ENCODE measurements around the gene FRK. TPM values are rescaled to one million over a fixed set of nuclear protein-coding genes. Genes with fewer than 3 reads are reported as not detected.
A peak's percentile ranks its signal among the peaks of the same experiment; 100 is the strongest.
"Not testable (repeated sequence)": the region's sequence is repeated elsewhere in the genome, so short reads cannot be mapped to it uniquely, and the experiment has no call there.

The FRK gene
- total RNA-seq, 1 donor from 2014 or later, result 7.4 TPM

DNA sequence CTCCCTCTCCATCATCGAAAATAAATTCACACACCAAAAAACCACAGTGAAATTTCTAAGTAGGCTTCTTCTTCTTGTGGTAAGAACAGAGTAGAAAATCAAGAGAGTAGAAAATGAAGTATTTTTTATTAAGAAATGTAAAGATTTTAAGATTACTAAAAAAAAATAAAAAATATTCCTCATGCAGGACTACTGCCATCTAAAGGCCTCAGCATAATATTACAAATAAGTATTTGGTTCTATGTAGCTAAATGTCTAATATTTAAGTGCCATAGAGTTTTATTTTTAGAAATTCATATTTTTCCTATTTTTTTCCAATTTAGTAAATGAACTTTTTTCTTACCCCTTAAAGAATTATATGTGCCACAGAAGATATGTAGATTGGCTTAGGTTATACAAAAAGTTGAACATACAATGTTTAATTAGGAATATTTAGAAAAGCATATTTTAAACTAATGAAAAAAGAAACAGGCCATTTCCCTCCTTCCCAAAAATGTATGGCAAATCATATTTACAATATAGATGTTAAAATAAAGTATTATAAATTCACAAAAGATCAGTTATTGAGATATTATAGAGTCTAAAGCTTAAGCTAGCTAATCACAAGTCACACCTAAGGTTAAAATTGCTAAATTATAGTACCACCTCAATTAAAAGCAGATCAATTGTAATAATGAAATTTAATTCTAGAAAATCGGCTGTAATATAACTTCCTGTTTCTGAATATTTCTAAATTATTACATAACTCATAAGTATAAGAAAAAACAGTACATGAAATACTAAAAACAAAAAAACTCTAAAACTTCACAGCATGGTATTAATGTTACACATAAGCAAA is 36.5 kb upstream of the FRK start:
- intact Hi-C loops (cut with DNase I), result loop anchor here (5.0 kb wide), 1 partner anchor 85 kb away; no protein-coding TSS in a partner anchor
- no peak for ATAC-seq

GRCh38 chr6:116096048-116096759 is 35.5 kb upstream of the FRK start:
- not testable (repeated sequence) for DNase-seq; H3K4me1 ChIP-seq; H3K4me3 ChIP-seq; ATAC-seq; H3K36me3 ChIP-seq; H3K27ac ChIP-seq; H3K27me3 ChIP-seq (ENCODE audit: low read depth)
- peaks cover 13% of the 10 kb centered on the region for H3K9me3 ChIP-seq
- intact Hi-C loops (cut with DNase I), result loop anchor here (5.0 kb wide), 1 partner anchor 84 kb away; no protein-coding TSS in a partner anchor

More for the DNA sequence above, 36.5 kb upstream of the FRK start:
- TF ChIP-seq CTCF (IDR thresholded peaks at IDR 0.05), result peak; percentile 60
- Histone ChIP-seq H3K27ac (no peak overlapping the region), H3K27me3 (ENCODE audit: low read depth) (no peaks in the 10 kb centered on the region), H3K4me3 (no peak overlapping the region), H3K36me3 (no peaks in the 10 kb centered on the region), H3K9me3 (peaks cover 13% of the 10 kb centered on the region), H3K4me1 (peaks cover 17% of the 10 kb centered on the region)
- DNase-seq, result no peak

DNA sequence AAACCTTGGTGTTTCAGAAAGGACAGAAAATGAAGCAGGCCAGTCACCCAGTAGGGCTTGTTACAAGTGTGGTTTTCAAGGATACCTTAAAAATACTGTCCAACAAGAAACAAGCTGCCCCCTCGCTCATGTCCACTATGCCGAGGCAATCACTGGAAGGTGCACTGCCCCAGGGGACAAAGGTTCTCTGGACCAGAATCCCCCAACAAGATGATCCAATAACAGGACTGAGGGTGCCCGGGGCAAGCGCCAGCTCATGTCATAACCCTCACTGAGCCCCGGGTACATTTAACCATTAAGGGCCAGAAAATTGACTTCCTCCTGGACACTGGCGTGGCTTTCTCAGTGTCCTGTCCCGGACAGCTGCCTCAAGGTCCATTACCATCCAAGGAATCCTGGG is 33.4 kb upstream of the FRK start:
- H3K9me3 ChIP-seq, result peaks cover 13% of the 10 kb centered on the region
- no peak for TF ChIP-seq CTCF (IDR thresholded peaks at IDR 0.05)
- intact Hi-C loops (cut with DNase I), result no loop called here
- H3K36me3 ChIP-seq, result no peaks in the 10 kb centered on the region
- H3K27me3 ChIP-seq (ENCODE audit: low read depth), result no peaks in the 10 kb centered on the region
- no peak overlapping the region for H3K4me3 ChIP-seq
- H3K4me1 ChIP-seq, result no peaks in the 10 kb centered on the region
- DNase-seq, result no peak
- H3K27ac ChIP-seq, result no peak overlapping the region
- ATAC-seq, result no peak

DNA sequence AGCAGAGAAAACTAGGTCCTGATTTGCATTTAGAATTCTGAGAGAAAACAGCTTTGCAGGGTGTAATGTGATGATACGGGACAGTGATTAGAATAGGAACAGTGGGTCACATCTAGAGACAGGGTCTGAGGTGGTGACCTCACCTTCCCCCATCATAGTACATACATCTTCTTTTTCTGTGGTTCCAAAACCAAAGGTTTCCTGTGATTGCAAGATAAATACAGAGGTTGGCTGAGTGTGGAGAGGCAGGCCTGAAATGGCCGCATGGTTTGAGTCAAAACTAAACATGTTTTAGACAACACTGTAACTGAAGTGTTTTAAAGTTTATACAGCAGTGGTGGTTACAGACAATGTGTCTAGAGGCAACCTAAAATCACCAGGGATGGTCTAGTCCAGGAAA is 29.6 kb upstream of the FRK start:
- Histone ChIP-seq H3K27me3 (ENCODE audit: low read depth) (no peaks in the 10 kb centered on the region), H3K4me3 (no peak overlapping the region), H3K4me1 (no peaks in the 10 kb centered on the region), H3K36me3 (no peaks in the 10 kb centered on the region), H3K27ac (no peak overlapping the region), H3K9me3 (no peaks in the 10 kb centered on the region)
- ATAC-seq (no peak), DNase-seq (no peak)
- TF ChIP-seq CTCF (IDR thresholded peaks at IDR 0.05), result no peak
- intact Hi-C loops (cut with DNase I), result no loop called here

DNA sequence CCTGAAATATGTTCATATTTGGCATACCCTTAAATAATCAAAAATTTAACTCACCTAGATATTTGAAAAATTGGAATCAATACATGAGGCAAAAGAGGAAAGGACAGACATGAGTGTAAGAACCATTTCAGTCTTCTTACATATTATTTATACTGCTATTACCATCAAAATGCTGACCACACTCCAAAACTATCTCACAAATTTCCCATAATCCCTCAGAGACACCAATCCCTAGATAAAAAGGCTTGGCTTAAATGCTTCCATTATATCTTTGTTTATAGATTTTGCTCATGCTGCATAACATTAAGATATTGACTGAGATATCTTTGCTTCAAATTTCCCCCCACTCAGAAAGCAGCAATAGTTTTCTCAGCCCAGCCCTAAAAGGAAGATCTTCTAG is 28.3 kb upstream of the FRK start:
- H3K4me1 ChIP-seq, result no peaks in the 10 kb centered on the region
- no peaks in the 10 kb centered on the region for H3K27me3 ChIP-seq (ENCODE audit: low read depth)
- H3K36me3 ChIP-seq, result no peaks in the 10 kb centered on the region
- ATAC-seq, result no peak
- no peak for TF ChIP-seq CTCF (IDR thresholded peaks at IDR 0.05)
- H3K4me3 ChIP-seq, result no peak overlapping the region
- intact Hi-C loops (cut with DNase I), result no loop called here
- no peaks in the 10 kb centered on the region for H3K9me3 ChIP-seq
- no peak overlapping the region for H3K27ac ChIP-seq
- DNase-seq, result no peak
